Occipital lobe (tissue), 2 donors: ENCODE results near the gene ST8SIA5. TPM values are rescaled to one million over a fixed set of nuclear protein-coding genes. Genes with fewer than 3 reads are reported as not detected.

ENCODE experiments used
- DNase-seq: peaks from one replicate; lab custom pipeline; 2025; lab: John Stamatoyannopoulos, UW
- total RNA-seq: library from RNA; depleted of rRNA; stranded (reverse); fragments of >200 nt; gene quantifications from one replicate; pipeline ENCODE4 v1.2.3, GENCODE V29; 2014

ST8SIA5 gene
- total RNA-seq, 1 donor from 2014 or later = 10.8 TPM

DNA sequence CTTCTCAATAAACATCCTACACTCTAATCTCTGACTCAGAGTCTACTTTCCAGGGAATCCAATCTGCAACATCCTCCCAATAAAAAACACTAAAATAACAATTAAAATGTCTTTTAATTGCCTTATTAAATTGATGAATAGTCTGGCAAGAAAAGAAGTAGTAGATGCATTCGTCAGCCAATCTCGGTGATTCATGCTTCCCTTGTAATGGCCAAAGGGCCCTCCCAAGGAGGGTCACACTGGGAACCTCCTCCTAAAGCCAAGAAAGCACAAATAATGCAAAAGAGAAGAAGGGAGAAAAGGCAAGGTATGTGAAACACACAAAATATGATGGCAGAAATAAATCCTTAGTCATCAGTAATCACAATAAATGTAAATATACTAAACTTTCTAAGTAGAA lies 16.8 kb downstream of the ST8SIA5 start:
- no peak for DNase-seq

DNA sequence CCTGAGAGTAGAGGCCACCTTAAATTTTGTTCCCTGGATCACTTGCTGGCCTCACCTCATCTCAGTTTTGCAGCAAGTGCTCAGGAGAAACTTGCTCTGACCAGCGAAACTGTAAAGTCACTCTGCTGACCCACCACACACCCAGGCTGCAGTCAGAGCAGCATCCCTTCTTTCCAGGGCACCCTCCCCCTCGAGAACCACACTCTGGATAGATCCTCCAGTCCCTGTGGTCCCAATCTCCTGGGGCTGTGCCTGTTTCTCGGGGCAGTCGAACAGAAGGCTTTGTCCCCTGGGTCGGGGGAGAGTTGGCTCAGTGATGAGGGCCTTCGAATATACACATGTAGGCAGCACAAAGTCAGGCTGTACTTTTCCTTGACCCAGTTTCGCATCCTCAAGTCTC lies 18.4 kb downstream of the ST8SIA5 start:
- no peak for DNase-seq

DNA sequence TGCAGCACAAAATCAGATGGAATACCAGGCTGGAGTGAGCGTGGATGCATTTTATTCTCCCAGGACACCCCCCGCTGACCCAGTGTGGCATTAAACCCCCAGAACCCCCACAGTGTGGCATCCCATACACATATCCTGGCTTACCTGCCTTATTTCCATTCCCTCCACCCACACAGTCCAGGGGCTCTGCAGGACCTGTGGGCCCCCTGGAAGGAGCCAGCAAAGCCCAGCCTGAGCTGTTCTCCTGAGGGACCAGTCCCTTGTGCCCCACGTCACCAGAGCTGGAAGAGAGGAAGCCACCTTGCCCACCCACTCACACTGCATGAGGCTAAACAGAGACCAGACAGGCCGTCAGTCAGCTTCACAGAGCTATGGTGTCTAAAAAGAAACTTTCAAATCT lies 20.1 kb downstream of the ST8SIA5 start:
- no peak for DNase-seq

DNA sequence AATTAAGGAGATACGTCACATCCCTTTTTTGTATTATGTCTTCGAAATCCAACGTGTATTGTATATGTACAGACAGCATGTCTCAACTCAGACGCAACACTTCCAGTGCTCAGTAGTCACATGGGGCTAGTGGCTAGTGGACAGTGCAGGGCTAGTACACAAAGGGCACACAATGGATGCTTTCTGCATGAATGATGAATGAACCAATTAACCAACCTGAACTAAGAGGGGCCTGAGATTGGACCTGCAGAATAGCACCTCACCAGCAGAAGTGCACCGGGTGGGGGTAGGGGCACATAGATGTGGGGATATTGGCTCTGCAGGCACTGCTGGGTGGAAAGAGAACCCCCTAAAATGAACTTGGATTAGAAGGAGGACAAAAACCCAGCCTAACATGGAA lies 20.7 kb downstream of the ST8SIA5 start:
- DNase-seq = no peak

DNA sequence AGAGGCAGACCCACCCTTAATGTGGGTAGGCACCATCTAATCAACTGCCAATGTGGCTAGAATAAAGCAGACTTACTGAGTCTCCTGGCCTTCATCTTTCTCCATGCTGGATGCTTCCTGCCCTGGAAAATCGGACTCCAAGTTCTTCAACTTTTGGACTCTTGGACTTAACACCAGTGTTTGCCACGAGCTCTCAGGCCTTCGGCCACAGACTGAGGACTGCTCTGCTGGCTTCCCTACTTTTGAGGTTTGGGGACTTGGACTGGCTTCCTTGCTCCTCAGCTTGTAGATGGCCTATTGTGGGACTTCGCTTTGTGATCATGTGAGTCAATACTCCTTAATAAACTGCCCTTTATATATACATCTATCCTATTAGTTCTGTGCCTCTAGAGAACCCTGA lies 21.9 kb downstream of the ST8SIA5 start:
- no peak for DNase-seq

DNA sequence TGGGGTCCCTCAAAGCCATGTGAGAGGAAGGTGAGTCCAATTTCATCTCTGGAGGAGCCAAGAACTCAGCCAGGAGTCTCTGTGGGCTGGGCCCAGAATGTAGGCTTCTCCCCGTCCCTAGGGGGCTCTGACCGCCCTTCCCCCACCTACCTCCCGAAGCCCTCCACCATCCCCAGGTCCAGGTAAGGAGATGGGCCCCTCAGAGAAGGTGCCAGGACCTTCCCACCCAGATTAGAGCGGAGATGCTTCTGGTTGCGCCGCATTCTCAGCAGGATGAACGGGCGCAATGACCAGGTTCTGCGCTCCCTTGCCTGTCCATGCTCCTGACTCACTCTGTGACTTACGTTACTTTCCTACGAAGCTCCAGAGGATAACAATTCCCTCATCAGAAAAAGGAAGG lies 23.0 kb downstream of the ST8SIA5 start:
- DNase-seq = no peak

DNA sequence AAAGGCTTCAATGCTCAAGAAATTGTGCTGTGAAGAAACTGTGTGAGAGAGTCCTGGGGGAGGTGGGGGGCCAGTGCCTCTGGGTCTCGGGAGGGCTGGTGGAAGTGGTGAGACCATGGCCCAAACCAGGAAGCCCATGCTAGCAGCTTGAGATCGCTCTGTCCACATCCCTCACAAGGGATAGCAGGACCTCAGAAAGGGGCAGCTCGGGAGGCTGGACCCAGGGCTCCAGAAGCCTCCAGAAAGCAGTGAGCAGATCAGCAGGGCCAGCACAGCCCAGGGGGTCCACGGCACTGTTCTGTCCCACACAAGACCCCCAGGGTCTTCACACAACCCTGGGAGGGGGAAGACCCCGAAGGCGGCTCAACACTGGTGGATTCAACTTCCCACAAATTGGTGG lies 24.1 kb downstream of the ST8SIA5 start:
- DNase-seq = no peak

DNA sequence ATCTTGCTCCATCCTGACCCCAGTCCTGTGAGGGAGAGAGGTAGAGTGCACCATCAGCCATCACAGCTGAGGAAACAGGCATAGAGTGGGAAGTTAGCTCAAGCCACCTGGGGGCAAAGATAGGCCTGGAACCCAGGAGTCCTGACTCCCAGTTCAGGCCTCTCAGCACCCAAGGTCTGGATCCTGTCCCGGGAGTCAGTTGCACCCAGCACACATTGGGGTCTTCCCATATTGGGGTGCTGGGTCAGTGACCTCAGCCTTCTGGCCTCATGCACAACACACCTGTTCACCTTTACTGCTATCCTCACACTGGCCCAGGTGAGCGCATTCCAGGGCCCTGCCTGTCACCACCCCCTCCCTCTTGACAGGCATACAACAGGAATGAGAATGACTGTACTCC lies 24.7 kb downstream of the ST8SIA5 start:
- DNase-seq = no peak

DNA sequence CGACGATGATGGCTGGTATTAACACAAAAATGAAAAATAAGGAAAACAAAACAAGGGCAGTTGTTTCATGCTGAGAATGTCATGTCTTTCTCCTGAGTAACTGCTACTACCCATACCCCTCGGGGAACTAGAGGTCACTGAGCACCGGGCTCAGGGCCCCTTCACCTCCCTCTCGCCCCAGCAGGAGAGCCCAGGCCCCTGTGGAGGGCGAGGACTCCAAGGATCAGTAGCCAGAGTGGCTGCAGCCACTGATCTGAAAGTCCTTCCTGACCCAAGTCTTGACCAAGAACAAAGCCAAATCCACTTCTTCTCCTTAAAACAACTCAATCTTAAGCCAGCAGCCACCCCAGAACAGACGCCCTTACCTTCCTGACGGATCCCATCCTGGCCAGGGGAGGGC lies 25.5 kb downstream of the ST8SIA5 start:
- DNase-seq = no peak

DNA sequence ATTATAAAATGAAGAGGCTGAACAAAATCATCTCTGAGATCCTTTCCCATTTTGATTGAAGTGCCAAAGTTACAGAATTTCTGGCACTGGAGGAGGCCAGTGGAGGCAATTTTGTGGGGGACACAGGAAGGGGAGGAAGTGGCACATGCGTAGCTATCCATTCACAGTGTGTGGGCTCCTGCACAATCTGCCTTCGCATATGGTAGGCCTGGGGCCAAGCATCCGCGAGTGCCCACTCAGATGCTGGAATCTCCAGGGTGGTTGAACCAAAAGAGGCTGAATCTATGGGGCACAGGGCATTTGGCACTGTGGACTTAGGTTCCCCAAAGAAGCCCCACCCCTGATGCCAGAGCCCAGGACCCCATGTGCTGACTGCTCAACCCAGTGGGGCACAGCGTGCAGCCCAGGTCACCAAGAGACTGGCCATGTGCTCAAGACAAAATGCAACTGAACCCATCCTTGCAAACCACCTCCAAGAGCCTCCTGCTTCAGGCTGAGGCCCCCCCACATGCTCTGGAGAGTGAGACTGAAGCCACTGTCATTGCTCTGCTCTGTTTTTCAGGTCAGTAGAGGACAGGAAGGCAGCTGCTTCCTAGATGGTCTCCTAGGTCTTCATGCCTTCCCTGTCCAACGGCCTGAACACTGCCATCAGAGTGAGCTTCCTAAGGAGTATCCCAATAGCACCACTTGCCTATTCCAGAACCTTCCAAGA lies 28.5 kb downstream of the ST8SIA5 start:
- no peak for DNase-seq

DNA sequence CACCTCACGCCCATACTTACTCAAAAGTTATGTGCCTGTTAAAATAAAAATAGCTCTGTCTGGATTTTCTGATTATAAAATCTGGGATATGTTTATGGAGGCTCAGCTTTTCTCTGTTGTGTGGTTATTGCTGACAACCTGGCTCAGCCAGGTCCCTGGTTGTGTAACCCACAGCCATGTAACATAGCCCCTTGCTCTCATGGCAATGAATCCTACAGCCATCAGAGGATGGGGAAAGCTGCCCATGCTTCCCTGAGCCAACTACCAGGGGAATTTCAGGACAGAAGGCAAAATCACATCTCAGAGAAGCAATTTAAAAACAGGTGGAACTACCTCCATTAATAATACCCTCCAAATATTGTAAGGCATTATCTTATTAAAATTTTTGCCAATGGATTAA lies 29.7 kb downstream of the ST8SIA5 start:
- no peak for DNase-seq

DNA sequence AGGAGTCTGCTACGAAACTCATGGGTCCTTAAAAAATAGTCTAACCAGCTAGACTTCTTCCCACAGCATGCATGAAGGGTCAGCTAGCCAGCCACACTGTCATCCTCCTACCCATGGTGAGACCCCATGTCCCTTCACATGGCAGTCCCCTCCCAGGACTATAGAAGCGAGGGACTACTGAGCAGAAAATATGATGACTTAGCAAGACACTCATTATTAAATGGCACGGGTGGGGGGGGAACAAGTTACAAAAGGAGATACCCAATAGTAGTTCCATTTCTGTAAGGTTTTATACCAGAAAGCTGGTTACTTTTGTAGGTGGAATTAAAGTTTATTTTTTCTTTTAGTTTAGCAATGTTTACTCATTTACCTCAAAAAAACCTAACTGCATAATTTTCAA lies 31.5 kb downstream of the ST8SIA5 start:
- no peak for DNase-seq

DNA sequence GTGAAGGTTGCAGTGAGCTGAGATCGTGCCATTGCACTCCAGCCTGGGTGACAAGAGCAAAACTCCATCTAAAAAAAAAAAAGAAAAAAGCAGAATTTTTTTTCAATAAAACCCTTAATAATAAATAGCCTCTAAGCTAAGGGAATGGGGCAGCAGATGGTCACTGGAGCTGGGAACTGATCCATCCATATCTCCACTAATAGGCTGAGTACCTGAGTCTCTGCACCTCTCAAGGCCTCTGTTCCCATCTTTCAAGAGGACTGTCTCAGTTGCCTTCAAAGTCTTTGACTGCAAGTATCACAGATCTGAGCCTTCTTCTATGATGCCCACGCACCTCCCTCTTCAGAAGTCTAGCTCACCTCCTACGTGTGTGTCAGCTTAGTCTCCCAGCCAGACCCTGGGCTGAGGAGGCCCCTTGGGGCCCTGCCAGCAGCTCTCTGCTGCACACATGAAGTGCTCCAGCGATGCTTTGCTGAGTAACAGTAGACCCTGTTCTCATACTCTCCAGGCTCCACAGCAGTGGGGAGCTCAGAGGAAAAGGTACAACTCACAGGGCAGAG lies 32.9 kb downstream of the ST8SIA5 start:
- peak; percentile 15 for DNase-seq

DNA sequence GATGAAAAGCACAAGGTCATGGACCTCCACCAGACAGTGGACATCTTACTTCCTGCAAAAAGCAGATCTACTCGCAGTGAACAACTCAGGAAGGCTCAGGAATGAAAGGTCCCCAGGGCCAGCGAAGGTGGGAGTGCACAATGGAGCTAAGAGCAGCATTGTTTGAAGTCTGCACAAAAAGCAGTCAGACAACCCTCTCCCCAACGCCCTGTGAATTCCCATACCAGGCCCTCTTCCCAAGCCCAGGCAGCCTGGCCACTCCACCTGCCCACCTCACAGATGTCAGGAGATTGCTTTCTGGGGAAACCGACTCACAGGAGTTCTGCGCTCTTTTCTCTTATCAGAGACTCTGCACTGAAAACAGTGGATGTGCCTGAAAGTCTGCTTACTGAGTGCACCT lies 34.8 kb downstream of the ST8SIA5 start:
- no peak for DNase-seq

DNA sequence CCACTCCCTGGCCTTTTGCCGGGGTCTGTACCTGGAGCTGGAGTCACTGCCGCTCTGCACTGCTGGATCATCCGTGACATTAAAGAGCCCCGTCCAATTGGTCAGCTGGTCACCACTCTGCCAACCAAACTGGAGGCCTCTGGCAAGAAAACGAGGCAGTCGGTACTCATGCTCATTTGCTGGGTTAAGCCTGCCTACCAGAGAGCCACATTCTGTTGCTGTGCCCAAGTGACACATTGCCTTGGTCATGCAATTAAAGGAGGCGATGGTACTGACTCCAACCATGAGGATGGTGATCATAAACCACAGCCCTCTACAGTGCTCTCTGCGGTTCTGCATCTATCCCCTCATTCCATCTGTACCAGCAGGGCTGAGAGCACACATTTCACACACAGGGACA lies 35.5 kb downstream of the ST8SIA5 start:
- no peak for DNase-seq

DNA sequence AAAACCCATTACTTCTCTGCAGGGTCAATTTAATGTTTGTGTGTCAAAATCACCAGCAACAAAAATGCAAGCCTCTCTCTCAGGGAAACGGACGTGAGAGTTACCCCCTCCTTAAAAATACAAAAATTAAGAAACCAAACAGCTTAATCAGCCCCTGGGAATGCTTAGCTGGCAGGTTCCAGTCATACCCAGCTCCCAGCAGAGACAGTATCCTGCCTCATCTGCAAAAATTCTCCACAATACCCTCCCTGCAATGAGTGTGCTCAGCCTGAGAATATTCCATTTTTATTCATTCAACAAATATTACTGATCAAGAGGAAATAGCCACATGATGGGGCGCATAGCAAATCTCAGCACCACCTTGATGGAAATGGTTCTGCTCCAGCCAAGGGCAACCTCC lies 36.3 kb downstream of the ST8SIA5 start:
- no peak for DNase-seq

DNA sequence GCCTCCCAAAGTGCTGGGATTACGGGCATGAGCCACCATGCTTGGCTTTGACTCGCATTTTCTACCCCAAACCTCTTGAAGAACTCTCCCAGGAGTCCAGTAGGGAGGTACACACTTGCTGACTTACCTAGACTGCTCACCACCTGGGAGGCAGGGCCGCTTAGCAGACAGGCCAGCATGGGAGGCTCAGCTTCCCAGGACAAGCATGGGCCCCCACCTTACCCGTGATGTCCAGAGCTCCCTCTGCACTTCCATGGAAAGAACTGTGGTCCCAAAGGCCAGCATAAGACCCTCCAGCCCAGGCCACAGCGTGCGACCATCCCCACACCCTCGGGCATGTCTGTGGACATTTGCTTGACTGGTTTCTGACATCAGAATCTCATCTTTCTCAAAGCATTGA lies 36.8 kb downstream of the ST8SIA5 start:
- DNase-seq = no peak

DNA sequence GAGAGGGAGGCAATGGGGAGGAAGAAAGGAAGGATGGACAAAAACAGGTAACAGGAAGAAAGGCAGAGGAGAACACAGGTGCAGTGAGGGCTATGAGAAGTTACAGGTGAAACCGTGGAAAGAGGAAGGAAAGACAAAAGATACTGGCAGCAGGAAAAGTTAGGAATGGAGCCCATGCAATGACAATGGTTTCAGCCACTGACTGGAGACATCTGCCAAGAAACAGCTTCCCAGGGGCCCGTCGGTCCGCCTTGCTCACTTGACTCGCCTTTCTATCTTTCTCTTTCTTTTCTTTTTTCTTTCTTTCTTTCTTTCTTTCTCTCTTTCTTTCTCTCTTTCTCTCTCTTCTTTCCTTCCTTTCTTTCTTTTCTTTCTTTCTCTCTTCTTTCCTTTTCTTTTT lies 37.5 kb downstream of the ST8SIA5 start:
- no peak for DNase-seq

DNA sequence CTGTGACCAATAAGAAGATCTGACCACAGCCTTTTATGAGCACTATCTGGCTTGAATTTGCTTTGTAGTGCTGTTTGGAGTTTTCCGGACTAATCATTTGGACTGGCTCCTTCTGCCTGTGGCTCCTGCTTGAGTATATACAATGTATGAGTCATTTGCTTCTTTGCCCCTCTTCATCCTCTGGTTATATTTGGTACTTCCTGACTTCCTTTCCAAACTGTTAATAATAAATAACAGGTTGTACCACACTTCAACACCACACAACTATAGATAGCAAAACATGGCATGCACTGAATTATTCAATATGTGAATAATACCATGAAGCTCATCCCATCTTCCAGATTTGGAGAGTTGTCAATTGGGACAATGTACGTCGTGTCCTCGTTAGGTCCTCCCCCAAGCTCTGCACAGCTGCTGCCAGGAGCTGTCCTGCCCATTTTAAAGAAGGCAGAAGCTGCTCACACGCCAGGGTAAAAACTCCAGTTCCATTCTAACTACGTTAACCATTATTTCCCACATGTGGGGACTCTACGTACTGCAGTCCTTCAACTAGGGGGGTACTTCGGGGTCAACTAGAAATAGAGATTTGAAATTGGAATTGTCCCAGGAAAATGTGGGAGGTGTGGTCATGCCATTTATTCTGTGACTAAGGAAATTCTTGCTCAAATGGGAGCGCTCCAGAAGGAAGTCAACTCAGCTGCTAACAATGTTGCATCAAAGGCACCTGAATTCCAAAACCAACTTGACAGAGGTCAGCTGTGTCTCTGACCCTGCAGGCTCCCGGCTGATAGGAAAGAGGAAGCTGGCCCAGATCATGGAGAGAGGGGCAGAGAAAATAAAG lies 38.1 kb downstream of the ST8SIA5 start:
- DNase-seq = peak; percentile 58

DNA sequence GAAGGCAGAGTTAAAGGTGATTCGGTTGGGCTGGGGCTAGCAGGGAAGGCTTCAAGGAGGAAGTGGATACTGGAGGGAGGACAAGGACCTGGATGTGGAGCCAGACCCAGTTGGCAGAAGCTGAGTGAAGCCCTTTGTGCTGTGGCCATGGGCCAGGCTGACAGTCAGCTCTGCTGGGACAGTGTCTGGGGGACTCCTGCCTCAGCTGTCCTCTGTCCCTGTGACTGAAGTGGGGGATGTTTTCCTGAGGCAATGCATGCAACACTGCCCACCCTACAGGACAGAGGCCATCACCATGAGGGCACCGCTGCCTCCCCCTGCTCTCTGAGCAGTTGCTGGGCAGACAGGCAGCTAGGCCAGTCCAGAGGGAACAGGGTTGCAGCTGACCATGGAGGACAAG lies 40.0 kb downstream of the ST8SIA5 start:
- DNase-seq = no peak

DNA sequence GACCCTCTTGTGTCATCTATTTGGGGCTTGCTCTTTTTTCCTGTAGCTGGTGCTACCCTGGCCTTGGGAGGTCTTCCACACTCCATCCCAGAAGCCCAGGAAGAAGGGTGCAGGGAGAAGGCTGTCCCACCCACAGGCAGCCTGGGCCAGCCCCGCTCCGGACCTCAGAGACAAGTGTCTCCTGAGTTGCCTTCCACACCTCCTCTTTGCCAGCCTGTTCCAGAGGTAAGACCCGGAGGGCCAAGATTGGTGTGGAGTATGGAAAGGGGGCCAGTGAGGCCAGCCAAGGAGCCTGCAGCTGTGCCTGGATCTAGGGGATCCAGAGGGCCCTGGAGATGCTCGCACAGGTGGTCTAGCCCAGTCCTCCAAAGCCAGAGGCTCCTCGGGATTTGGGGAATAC lies 40.5 kb downstream of the ST8SIA5 start:
- no peak for DNase-seq

DNA sequence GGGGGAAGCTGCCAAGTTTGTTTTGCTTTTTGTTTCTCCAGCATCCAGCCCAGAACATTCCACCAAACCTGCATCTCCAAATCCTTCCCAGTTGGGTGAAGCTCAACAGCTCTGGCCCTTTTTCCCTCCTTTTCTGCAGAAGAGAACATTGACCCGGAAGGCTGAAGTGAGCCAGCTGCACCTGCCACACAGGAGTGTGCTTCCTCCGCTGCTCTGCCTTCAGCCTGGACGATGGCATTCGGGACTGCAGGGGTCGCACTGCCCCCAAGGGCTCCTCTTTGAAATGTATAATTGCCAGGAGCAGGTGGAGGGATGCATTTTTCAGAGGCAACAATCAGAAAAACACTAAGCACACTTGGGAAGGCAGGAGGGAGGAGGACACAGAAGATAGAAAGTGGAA lies 41.8 kb downstream of the ST8SIA5 start:
- no peak for DNase-seq

DNA sequence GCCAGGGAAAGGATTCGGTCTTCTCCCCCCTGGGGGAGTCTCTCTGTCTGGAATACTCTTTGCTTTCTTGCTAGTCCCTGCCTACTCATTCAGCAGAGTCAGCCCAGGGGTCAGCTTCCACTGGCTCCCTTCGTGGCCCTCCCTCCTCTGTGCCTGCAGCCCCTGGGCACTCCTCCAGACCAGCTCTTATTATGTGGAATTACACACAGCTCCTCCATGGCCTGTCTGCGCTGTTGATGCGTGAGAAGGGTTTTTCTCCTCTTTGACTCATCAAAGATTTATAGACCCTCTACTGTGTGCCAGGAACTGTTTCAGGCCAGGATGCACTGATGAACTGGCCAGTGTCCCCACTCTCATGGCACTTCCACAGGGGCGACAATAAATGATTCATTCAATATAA lies 44.4 kb downstream of the ST8SIA5 start:
- DNase-seq = peak; percentile 20
